Measurements from ENCODE around the gene AADAT.
A peak's percentile ranks its signal among the peaks of the same experiment; 100 is the strongest.
"Not testable (repeated sequence)": the region's sequence is repeated elsewhere in the genome, so short reads cannot be mapped to it uniquely, and the experiment has no call there.

Gene AADAT

DNA sequence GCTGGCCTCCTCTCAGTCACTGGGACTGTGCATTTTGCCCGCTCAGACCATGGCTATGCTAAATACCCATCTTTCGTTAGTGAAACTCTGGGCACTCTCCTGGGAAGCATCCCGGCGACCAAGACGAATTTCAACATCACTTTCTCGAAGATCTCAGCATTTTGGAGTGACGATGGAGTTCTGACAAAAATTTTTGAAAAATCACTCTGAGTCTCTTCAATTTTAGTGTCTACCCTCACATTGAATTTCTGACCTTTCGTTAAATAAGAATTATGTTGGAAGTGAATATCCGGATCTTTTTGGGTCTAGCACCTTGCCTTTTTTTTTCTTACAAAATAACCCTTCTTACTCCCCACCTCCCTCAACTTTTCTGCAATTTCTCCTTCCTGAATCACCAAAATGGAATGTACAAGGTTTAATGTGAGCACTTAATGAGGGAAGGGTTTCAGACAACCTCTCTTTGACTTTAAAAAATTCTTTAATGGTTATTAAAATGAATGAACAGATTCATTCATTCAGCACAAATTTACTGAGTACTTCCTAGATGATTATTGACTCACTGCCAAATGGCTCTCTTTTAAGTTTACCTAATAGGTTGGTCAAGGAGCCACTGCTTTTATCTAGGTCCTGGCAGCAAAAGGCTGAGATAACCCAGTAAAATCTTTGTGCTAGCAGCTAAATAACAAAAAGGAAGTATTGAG, 746 bp upstream of the AADAT start:
- no peak for DNase-seq (ENCODE audit: low read depth in 2 of 2)

DNA sequence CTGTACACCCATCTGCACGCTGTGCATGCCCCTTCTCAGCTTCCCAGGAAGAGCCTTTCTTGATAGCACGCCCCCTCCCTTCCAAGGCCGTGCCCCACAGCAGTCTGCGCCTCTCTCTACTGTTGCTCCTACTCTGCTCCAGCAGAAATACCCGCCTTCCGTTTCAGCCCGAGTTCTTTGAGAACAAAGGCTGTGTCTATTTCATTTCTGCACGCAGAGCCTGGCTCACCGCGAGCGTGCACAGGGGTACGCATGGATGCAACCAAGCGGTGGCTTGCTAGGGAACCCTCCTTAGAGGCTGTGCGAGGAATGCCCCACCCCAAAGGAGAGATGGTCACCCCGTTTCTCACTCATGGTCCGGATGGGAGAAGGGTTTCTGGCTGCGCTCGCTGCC, 485 bp downstream of the AADAT start:
- no peak for DNase-seq (ENCODE audit: low read depth in 2 of 2)

DNA sequence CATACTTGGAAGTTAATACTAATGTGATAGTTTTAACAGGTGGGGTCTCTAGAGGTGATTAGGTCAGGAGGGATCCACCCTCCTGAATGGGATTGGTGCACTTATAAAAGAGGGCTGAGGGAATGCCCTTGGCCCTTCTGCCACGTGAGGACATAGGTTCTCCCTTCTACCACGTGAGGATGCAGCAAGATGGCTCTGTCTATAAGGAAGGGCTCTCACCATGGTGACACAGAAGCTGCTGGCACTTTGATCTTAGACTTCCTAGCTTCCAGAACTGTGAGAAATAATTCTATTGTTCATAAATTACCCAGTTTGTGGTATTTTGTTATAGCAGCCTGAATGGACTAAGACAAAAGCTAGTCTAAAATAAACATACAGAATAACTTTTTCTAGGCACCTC, 1.0 kb downstream of the AADAT start:
- no peak for DNase-seq (ENCODE audit: low read depth in 2 of 2)

DNA sequence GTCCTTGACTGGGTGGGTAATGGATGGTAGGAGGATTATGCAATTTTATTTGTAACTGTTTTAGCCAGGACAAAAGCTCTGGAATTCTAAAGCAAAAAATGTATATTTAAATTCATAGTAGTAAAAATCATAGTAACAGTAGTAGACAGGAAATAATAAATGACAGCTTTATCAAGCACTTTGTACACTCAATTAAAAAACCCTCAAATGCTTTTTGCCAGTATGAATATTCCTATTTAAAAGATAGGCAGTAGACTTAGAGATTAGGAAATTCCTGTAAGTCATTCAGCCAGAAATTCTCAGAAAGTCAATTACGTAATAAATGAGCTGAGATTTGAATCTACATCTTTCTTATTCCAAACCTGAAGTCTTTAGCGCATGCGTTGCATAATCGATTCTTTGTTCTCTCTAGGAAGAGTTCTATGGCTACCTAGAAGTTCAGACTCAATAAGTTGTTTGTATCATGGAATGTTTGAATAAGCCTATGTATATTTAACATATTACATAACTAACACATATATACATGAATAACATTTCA, 2.5 kb downstream of the AADAT start:
- DNase-seq (ENCODE audit: low read depth in 2 of 2): no peak

DNA sequence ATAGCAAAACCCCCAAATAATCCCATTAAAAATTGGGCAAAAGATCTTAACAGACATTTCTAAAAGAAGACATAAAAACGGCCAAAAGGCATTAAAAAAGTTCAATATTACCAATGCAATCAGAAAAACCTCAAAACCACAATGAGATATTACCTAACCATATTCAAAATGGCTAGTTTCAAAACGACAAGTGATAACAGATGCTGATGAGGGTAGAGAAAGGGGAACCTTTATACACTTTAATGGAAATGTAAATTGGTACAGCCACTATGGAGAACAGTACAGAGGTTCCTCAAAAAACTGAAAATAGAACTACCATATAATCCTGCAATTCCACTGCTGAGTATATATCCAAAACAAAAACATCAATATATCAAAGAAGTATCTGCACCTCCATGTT, 6.2 kb downstream of the AADAT start:
- no peak for DNase-seq (ENCODE audit: low read depth in 2 of 2)

DNA sequence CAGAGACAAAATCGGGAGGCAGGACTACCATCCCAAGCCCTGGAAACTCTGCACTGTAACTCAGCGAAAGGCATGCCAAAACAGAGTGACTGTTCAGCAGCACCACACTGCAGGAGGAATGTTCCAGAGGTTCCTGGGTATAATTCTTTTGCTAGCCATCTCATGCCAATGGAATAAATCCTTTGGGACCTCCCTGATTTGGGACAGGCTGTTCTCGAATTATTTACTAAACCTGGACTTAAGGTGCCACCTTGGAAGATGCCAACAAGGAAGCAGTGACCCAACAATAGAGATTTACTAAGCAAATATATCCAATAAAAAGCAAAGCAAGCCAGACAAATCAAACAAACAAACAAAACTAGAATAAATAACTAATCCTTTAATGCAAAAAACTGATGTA, 9.3 kb downstream of the AADAT start:
- no peak for DNase-seq (ENCODE audit: low read depth in 2 of 2)

DNA sequence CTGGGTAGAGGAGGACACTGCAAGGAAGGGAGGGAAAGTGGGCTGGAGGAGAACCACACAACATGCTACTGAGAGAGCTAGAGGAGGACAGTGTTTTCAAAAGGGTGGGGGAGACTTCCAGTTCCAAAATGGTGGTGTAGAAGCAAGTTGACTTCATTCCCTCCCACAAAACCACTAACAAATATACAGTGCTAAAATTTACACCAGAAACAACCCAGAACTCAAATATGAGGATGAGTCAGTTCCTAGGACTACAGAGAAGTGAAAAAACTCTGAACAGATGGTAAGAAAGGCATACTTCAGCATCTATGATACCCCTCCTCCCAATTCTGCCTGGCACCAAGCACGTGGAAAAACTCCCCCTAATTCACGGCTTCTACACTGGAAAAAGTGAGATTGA, 9.8 kb downstream of the AADAT start:
- no peak for DNase-seq (ENCODE audit: low read depth in 2 of 2)

DNA sequence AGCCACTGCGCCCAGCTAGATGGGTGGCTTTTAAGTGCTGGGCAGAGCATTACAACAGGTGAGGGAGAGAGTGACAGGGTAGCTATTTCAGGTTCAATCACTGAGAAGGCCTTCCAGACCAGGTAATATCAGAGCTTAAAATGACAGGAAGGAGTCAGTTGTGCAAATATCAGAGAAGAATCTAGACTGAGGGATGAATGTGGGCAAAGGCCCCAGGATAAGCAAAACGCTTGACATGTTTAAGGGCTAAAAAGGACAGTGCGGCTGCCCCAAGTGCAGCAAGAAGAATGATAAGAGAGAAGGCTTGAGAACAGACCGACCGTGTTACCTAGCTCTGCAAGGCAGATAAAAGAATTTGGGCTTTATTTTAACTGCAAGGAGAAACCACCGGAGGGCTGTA, 18.6 kb downstream of the AADAT start:
- no peak for DNase-seq (ENCODE audit: low read depth in 2 of 2)

DNA sequence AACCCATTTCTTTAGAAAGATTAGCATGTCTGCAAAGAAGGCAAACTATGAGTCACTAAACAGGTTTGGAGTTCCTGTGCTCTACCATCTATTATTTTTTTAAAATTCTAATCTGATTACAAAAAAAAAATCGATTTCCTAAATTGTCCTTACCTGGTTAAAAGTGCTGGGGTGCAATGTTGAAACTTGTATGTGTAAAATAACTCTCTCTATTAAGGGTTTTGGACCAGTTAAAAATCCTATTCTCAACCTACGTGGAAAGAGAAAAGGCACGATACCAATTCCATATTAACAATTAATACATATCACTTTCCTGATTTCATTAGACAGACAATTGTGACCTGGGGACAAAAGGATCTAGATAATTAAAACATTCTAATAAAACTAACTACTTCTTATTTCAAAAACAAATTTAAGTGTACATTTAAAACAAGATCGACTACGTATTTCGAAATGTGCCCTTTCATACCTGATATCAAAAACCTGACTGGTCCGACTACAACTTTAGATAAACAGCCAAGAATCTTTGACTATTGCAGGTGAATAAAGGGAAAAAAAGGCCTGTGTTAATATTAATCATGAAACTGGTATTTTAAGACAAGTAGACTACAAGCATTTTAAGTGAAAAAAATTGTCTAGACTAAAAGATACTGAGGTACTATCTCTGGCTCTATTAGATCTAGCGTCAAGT, 21.2 kb downstream of the AADAT start:
- DNase-seq (ENCODE audit: low read depth in 2 of 2): no peak

DNA sequence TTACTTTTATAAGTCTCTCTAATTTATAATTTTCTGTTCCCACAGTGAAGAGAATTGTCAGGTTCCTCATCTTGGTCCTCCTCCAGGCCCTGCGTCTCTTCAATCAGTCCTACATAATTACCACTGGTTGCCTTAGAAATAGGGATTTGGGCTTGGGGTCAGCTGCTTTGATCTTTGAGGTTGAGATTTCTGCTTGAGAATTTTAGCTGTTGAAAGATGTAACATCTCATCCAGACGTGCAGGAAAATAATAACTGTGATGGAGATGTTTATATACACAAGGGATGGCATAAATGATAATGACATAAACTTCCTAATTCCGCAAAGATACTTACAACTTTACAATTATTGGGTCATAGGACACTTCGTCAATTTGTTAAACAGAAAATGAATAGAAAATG, 30.3 kb downstream of the AADAT start:
- no peak for DNase-seq (ENCODE audit: low read depth in 2 of 2)

DNA sequence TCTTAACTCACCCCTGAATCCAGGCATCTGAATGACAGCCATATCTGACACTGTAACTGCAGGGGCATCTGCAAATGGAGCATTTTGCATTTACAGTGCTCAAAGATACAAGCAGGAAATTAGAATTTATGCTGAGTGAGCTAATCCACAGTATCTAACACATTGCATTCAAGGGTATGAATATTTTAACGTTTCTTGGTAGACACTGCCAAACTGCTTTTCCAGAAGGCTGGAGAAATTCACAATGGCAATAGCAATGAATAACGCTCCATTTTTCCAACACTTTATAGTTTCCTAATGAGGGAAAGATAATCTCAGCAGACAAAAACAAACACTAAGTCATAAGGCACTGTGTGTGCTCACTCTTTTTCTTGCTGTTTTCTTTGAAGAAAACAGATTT, 30.9 kb downstream of the AADAT start:
- DNase-seq (ENCODE audit: low read depth in 2 of 2): no peak

DNA sequence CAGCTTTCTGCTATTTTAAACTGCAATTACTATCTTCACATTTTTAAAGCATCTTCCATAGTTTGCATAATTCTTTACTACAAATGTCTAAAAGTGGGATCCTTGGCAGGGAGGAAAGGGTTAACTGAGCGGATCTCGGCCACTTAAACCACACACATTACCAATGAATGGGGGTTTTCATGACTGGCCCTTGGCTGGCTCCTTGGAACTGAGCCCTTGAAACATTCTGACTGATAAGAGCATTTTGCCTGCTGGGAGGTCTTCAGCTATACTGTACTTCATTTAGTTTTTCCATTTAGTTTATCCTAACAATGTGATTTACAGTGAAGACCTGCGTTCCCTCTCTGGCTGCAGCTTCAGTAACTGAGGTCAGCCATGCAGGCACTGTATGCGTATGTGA, 31.9 kb downstream of the AADAT start:
- no peak for DNase-seq (ENCODE audit: low read depth in 2 of 2)

DNA sequence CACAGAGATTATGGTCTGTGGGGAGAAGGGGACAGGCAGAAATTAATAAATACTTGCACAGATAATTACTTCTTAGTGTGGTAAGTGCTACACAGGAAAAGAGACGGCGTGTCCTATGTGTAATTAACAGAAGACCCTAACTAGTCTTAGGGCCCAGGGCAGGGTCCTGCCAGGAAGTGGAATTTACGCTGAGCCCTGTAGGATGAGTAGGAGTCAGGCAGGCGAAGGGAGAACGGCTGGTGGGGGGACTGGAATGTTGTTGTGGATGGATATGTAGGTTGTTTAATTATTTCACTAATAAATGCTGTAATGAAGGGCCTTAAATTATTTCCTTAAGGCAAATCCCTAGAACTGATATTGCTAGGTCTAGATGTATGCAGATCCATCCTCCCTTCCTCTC, 36.8 kb downstream of the AADAT start:
- DNase-seq (ENCODE audit: low read depth in 2 of 2): no peak

DNA sequence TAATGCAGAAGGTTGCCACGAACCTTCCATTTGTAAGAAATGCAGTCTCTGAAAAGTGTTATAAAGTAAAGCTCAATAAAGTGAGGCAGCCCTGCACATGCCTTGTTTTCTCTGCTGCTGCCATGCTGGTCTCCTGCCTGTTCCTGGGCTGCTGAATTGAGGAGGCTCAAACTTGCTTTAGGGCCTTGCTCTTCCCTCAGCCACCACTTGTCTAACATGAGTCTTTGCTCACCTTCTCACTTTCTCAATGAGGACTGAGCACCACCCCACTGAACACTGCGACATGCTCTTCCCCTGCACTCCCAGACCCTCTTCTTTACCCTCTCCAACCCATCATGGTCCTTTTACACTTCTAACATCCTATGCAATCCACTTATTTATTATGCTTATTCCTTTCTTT, 38.4 kb downstream of the AADAT start:
- DNase-seq (ENCODE audit: low read depth in 2 of 2): no peak

DNA sequence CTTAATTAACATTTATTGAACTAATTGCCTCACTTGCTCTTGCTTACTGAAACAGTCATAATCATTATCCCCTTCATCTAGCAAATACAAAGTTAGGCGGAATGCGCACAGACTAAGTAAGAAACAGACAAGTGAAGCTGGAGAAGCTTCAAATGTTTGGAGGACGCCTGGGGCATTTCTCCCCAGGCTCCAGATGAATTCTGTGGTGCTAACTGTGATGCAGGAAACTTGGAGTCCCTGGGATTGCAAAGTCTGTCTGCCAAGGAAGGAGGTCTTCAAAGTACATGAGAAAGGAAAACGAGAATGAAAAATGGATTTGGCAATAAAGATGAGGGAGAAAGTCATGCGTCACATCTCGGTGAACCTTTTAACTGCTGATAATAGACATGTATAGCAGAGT, 40.0 kb downstream of the AADAT start:
- no peak for DNase-seq (ENCODE audit: low read depth in 2 of 2)

DNA sequence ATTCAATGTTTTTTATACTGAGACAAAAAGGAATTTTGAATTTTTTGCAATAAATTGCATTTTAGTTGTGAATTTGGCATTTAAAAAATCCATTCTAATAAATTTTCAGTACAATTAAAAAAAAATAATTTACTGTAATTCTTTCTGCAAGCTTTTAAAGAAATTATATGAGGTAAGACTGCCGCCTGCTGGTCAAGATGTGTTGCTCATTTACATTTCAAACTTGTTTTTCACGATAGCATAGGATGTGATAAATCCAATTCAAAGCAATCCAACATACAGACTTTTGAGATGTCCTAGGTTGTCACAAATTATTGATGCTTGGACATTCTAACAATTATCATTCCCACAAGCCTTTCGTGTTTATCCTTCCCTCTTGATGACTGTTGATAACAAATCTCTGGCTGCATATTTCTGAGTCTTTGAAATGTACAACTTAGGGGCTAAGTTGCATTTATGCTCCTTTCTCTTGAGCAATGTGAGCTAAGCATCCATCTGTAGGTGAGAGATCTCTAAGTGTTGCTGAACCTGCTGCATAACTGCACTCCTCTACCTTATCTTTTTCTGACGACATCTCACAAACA, 41.9 kb downstream of the AADAT start:
- peak; percentile 22 to 33 for DNase-seq (ENCODE audit: low read depth in 2 of 2)

DNA sequence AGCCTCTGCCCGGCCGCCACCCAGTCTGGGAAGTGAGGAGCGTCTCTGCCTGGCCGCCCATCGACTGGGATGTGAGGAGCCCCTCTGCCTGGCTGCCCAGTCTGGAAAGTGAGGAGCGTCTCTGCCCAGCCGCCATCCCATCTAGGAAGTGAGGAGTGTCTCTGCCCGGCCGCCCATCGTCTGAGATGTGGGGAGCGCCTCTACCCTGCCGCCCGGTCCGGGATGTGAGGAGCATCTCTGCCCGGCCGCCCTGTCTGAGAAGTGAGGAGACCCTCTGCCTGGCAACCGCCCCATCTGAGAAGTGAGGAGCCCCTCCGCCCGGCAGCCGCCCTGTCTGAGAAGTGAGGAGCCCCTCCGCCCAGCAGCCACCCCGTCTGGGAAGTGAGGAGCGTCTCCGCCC, 43.6 kb downstream of the AADAT start:
- DNase-seq (ENCODE audit: low read depth in 2 of 2): not testable (repeated sequence)

DNA sequence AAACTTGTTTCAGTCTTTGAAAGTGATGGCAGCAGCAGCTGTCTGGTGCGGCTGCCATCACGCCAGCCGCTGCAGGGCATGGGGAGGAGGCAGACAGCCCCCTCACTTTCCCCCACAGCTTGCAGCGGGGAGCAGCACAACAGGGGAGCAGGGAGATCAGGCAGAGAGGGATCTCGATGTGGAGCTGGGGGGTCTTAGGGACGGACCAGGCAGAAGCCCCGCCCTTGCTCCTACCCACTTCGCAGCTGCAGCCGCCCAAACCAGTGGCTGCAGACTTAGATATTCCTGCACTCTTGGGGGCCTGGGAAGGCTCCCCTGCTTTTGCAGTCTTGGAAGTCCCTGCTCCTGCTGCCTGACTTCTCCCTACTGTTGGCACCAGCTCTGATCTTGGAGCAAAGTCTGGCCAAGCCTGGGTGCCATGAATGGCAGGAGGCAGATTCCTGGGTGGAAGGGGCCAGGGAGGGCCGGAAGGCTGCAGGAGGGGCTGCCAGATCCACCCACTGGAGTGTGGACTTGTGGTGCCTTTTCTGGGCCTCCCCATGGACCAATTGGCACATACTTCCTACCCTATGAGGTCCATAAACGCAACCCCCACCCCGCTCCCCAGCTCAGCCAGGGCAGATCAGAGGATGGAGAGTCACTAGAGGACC, 49.6 kb downstream of the AADAT start:
- DNase-seq (ENCODE audit: low read depth in 2 of 2): no peak

DNA sequence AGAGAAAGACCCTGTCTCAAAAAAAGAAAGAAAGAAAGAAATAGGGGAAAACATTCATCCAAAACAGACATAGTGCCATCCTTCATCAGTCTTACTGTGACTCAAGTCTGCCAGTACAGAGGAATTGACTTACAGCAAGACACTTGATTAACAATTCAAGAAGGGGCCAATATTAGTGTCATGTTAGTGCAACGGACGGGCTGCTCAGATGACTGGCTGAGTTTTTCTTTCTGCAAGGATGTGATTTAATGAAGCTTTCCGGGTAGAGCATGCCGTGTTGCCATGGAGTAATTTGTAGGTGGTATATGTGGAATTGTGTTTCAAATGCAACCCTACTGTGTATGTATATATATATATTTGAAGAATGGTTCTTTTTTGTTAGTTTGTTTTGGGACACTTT, 51.0 kb downstream of the AADAT start:
- no peak for DNase-seq (ENCODE audit: low read depth in 2 of 2)

DNA sequence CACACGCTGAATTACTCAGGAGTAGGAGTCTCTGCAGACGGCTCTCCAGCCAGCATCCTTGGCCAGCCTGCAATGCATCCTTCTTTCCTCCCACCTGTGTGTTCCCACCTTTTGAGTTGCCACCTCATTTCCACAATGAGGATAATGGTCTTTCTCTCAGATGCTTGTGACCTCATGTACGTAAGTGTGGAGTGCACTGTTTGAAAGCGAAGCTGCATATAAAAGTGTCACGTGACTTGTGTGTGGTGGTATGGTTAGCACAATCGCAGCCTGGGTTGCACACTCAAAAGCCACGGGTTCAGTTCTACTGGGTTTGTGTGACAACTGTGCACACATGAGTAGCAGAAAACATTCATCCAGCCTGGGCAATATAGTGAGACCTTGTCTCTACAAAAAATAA, 51.5 kb downstream of the AADAT start:
- no peak for DNase-seq (ENCODE audit: low read depth in 2 of 2)

DNA sequence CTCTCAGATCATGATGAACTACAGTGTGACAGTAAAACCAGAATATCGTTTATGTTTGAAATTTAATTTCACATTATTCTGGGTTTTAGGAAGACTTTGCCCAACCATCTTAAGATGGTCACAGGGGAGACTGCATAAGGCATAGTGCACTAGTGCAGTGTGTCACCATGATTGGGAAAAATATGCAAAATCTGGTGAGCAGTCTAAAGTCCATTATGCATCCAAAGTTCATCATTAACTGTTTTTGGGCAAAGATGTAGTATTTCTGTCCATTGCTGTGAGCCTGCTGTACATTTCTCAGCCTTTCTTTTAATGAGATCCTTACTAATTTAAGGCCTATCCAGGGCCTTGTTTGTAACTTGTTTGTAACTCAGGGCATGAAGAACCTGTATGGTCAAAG, 52.3 kb downstream of the AADAT start:
- DNase-seq (ENCODE audit: low read depth in 2 of 2): no peak

DNA sequence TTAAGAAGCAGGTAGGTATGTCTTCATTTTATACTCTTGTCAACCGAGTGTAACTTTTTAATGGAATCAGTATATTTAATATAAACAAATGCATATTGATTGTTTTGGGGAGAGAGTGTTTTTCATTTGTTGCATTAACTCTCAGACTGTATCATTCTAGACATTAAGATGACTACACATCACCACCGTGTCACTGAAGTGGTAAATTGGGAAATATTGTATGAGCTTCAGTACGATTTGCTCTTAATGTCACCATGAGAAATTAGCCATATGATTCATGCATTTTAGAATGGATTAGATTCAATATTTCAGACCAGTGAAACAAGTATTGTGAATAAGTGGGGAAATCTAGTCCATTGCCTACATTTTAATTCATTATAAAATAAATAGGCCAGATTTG, 53.9 kb downstream of the AADAT start:
- no peak for DNase-seq (ENCODE audit: low read depth in 2 of 2)

DNA sequence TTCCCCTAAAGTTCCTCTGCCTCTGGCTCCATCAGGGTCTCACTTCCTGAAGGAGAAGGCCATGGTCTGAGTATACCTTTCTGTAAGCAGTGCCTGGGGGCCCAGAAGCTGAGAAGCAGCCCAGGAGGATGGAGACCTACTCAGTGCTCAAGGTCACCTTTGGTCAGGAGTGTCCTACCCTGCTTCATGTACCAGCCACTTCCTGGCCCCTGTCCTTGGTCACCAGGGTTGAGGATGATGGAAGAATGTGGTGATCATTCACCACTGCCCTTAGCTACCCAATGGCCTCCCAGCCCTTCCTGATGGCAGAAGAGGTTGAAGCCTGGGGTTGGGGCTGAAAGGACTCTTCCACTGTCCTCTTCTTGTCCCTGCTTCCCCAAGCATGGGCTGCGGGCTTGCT, 54.5 kb downstream of the AADAT start:
- DNase-seq (ENCODE audit: low read depth in 2 of 2): no peak
